ENCODE data around the gene GRIN3B.
A peak's percentile ranks its signal among the peaks of the same experiment; 100 is the strongest.
"Not testable (repeated sequence)": the region's sequence is repeated elsewhere in the genome, so short reads cannot be mapped to it uniquely, and the experiment has no call there.

The GRIN3B gene

DNA sequence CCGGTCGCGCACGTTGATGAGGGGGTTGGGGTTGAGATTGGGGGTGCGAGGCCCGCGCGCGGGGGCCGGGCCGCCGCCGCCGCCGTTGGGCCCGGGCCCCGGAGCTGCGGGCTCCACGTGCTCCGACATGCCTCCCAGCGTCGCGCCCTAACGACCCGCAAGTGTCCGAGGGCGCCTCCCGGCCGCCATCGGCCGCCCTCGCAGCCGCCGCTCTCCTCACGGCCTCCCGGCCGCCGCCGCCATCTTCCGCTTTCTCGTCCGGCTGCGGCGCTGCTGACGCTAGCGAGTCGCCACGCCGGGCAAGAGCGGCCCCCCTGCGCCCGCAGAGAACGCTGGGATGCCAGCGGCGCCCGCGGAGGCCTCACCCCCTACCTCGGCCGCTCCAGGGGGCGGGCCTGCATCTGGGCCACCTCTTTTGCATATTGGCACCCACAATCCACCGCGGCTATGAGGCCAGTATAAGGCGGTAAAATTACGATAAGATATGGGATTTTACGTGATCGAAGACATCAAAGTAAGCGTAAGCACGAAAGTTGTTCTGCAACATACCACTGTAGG is 20.7 kb downstream of the GRIN3B start, which contains the start of gene TMEM259:
TMEM259 (minus strand) TSS at position 256 of the 558 bp plus-strand sequence; CDS start at position 129, 127 bp downstream.
- peak; percentile 98 for DNase-seq

GRCh38 chr19:1023883-1024188 is 23.6 kb downstream of the GRIN3B start:
- not testable (repeated sequence) for DNase-seq

- DNase-seq: peak; percentile 38
Measured at GRCh38 chr19:1025080-1025479, 24.9 kb downstream of the GRIN3B start.

GRCh38 chr19:1025960-1026782 is 26.0 kb downstream of the GRIN3B start, which contains the start of gene CNN2:
TSS of gene CNN2 (plus strand) at chr19:1026608. CDS start at chr19:1026662, 54 bp downstream.
- DNase-seq: peak; percentile 65

GRCh38 chr19:1026783-1027649 is 26.8 kb downstream of the GRIN3B start:
- DNase-seq: peak; percentile 24

- no peak for DNase-seq
Measured at GRCh38 chr19:1027650-1028061, 27.4 kb downstream of the GRIN3B start.

DNA sequence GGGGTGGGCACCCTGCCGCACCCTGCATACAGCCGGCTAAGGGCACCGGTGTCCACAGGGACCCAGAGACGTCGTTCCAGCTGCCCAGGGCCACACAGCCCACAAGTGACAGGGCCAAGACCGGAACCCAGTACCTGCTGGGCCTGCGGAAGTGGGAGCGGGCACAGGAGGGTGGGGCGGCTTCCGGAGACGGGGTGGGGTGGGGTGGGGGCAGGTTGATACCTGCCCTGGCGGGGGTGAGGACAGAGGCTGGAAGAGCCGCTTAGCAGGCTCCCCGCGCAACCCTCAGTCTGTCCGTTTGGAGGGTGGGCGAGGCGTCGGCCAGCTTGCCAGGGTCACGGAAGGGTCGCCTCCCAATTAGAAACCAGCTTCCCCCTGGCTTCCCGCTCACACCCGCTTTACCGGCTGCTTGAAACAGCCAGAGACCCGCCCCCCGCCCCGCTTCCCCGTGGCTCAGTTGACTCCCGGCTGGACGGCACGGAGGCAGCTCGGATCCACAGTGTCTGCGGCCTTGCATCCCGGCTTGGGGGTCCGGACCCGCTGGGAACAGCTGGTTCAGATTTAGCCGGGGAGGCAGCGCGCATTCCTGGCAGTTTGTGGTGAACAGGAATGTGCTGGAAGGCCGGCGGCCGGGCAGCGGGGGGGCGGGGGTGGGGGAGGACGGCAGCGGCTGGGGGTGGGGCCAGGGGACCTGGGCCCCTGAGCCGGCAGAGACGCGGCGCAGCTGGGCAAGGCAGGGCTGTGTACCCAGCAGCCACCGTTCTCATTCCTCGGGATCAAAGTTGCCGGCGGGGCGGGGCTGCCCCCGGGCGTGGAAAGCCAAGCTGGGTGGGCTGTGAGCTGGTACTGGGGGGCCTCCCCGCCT is 28.1 kb downstream of the GRIN3B start:
- DNase-seq: peak; percentile 57

GRCh38 chr19:1032264-1032867 is 32.1 kb downstream of the GRIN3B start:
- DNase-seq: no peak

DNA sequence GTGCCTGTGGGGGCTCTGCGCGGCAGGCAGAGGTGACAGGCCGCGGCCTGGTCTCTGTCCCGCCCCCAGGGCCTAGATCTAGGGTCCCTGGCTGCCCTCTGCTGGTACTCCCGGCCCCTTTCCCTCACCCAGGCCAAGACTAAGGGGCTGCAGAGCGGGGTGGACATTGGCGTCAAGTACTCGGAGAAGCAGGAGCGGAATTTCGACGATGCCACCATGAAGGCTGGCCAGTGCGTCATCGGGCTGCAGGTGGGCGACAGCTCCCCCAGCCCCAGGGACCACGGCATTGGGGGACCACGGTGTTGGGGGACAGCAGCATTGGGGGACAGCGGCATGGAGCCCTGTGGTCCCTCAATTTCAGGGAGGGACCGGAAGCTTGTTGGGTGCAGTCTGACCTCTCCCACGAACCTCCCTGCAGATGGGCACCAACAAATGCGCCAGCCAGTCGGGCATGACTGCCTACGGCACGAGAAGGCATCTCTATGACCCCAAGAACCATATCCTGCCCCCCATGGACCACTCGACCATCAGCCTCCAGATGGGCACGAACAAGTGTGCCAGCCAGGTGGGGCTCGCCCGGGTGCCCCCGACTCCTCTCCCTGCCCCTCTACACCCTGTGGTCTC is 35.9 kb downstream of the GRIN3B start:
- no peak for DNase-seq

DNA sequence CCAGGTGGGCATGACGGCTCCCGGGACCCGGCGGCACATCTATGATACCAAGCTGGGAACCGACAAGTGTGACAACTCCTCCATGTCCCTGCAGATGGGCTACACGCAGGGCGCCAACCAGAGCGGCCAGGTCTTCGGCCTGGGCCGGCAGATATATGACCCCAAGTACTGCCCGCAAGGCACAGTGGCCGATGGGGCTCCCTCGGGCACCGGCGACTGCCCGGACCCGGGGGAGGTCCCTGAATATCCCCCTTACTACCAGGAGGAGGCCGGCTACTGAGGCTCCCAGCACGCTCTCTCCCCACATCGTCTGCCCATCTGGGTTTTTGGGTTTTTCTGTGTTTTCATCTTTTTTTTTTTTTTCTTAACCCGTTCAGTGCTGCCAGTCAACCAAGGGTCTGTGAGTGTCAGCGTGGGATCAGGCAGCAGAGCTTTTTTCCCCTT is 37.4 kb downstream of the GRIN3B start:
- DNase-seq: no peak

DNA sequence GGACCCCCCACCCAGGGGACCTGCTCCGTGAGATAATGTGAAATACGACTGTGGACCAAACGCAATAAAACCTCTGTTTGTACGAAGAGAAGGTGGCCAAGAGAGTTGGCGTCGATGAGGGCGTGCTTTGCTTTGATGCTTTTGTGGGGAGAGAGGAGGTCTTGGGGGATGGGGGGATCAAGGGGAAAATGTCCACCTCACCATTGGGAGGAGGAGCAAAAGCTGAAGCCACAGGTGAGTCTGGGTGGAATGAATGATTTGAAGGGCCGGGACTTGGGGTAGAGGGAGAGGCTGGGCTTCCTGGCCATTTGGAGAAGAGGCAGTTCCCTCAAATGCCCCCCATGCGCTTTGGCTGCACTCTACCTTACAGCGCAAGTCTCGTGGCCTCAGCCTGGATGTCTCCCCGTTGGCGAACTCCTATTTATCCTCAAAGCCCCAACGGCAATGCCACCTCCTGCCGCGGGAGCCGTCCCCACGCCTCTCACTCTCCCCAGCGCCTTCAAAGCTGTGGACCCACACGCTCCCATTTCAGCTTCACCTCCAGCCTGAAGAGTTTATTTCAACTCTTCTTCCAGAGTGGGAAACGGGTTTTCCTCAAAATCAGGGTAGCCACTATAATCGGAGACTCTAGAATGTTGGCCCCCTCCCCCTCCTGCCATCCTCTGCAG is 38.9 kb downstream of the GRIN3B start:
- DNase-seq: no peak

GRCh38 chr19:1039646-1040475 is 39.6 kb downstream of the GRIN3B start, which contains the start of gene ABCA7:
TSS of gene ABCA7 (plus strand) at chr19:1040107. CDS start at chr19:1041362, 1,255 bp downstream.
- DNase-seq: peak; percentile 99

- DNase-seq: peak; percentile 93
Measured at GRCh38 chr19:1040476-1041271, 40.5 kb downstream of the GRIN3B start.

DNA sequence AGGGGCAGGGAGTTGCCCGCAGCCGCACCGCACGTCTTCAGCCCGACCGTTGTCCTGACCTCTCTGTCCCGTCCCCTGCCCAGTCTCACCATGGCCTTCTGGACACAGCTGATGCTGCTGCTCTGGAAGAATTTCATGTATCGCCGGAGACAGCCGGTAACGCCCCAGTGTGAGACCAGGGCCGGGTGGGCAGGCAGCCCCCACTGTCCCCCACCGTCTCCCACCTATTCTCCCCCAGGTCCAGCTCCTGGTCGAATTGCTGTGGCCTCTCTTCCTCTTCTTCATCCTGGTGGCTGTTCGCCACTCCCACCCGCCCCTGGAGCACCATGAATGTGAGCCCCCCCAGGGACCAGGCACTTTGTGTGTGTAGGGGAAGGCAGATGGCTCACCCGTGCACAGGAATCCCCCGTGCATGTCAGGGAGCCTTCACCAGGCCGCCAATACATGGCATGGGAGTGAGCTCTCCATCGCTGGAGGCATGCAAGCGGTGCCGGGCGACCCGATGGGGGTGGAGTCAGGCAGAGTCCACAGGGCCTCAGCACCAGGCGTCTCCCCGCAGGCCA is 41.1 kb downstream of the GRIN3B start:
- DNase-seq: no peak

GRCh38 chr19:1041835-1042685 is 41.8 kb downstream of the GRIN3B start:
- DNase-seq: no peak

GRCh38 chr19:1042689-1043511 is 42.7 kb downstream of the GRIN3B start:
- DNase-seq: no peak

- DNase-seq: peak; percentile 72
Measured at GRCh38 chr19:1045247-1045603, 45.0 kb downstream of the GRIN3B start.
